WI38 (cell line): ENCODE measurements around the gene ATXN7L3.
"Not testable (repeated sequence)": the region's sequence is repeated elsewhere in the genome, so short reads cannot be mapped to it uniquely, and the experiment has no call there.

Source experiments
- H3K4me3 ChIP-seq: 2 replicates; pipeline ENCODE4 v1.5.1; 2011; ENCODE audit warnings: low read depth, mild to moderate bottlenecking, control low read depth, low read length
- TF ChIP-seq, protein P1 (sequence below): IDR thresholded peaks from 2 replicates; pipeline ENCODE4 v1.5.1; 2012; ENCODE audit warnings: low read depth, mild to moderate bottlenecking, control low read depth, low read length

Gene ATXN7L3, protein sequence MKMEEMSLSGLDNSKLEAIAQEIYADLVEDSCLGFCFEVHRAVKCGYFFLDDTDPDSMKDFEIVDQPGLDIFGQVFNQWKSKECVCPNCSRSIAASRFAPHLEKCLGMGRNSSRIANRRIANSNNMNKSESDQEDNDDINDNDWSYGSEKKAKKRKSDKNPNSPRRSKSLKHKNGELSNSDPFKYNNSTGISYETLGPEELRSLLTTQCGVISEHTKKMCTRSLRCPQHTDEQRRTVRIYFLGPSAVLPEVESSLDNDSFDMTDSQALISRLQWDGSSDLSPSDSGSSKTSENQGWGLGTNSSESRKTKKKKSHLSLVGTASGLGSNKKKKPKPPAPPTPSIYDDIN

DNA sequence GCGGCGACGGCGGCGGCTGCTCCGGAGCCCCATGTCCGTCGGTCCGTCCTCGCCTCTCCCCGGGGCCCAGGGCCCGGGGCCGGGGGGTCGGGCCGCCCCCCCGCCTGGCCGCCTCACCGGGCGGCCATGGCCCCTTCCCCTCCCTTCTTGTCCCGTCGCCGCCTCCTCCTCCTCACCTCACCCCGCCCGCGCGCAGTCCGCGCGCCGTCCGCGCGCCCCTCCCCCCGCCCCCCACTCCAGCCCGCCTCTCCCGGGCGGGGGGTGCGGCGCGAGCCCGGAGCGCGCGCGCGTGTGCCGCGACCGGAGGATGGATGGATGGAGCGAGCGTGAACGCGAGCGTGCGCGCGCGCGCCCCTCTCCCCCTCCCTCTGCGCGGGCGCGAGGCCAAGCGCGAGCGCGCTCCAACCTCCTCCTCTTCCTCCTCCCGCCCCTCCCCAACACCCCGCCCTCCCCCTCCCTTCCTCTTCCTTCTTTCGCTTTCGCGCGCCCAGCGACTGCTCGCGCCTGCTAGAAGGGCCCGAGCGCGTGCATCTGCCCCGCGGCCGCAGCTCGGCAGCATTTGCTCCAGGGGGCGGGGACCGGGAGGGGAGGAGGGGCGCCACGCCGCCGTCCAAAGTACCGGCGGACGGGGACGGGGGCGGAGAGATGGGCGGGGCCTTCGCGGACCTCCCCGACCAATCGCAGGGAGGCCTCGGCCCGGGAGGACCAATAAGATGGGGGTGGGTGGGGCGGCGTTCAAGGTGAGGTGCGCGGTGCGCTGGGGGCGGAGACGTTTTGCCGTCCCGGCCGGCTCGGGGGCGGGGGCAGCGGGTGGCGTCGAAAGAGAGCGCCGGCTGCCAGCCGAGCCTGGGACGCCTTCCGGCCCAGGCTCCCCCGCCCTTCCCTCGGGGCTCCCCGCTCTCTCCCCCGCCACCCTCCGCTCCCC, at the start of gene ATXN7L3:
Gene ATXN7L3 (minus strand): TSS at position 332 of the 925 bp plus-strand sequence. CDS start 1,814 bp downstream, outside the sequence.
- TF ChIP-seq, protein P1, sequence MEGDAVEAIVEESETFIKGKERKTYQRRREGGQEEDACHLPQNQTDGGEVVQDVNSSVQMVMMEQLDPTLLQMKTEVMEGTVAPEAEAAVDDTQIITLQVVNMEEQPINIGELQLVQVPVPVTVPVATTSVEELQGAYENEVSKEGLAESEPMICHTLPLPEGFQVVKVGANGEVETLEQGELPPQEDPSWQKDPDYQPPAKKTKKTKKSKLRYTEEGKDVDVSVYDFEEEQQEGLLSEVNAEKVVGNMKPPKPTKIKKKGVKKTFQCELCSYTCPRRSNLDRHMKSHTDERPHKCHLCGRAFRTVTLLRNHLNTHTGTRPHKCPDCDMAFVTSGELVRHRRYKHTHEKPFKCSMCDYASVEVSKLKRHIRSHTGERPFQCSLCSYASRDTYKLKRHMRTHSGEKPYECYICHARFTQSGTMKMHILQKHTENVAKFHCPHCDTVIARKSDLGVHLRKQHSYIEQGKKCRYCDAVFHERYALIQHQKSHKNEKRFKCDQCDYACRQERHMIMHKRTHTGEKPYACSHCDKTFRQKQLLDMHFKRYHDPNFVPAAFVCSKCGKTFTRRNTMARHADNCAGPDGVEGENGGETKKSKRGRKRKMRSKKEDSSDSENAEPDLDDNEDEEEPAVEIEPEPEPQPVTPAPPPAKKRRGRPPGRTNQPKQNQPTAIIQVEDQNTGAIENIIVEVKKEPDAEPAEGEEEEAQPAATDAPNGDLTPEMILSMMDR, result no peak
- peak within 1 kb of the TSS; percentile 86 for H3K4me3 ChIP-seq

DNA sequence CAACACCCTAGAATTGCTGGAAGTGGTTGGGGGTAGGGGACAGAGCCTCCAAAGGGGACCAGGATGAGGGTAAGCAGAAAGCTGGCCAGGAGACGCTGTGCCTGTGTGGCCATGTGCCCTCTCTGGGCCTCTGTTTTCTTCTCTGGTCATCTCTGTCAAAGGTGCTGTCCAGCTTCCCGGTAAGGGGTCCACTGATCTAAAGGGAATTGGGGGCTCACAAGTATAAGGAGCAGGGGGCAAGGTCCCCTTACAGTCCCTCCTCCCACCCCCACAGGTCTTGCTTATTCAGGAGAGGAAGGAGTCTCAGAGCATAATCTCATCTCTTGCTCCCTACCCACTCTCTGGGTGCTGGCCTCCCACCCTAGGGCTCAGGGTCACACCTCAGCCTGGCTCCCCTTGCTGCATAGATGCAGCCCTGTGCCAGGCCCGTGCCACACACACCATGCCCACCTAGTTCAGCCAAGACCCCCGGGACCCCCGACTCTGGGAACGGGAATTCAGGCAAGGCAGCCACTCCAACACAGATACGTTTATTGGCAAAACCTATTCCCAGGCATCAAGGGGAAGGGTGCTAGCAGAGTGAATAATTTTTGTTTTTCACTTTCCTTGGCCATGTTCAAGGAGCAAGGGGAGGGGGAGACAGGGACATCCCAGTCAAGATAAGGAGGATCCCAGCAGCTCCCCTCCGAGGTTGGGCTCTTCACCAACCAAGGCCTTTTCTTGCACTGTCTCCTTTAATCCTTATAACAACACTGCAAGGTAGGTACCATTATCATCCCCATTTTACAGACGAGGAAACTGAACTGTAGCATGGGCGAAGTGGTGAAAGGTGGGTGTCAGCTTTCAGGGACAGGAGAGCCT, 48.4 kb upstream of the ATXN7L3 start:
- no peak overlapping the region for H3K4me3 ChIP-seq
- TF ChIP-seq, protein P1, result no peak

DNA sequence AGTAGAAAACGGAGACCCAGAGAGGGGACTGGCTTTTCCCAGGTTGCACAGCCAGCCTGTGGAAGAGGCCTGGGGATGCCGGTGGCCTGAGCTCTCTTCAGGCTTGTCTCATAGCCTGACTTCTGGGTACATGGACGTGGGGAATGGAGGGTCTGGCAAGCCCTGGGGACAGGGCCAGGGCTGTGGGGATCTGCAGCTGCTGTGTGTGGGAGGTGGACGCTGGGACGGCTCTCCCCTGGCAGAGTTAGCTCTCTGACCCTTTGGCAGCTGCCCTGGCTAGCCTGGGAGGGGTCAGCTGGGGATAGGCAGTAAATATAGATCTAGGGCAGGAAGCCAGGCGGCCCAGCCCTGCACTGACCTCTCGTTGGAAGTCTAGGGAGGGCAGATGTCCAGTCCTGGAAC, 47.8 kb upstream of the ATXN7L3 start:
- H3K4me3 ChIP-seq, result no peak overlapping the region
- TF ChIP-seq, protein P1, result no peak

DNA sequence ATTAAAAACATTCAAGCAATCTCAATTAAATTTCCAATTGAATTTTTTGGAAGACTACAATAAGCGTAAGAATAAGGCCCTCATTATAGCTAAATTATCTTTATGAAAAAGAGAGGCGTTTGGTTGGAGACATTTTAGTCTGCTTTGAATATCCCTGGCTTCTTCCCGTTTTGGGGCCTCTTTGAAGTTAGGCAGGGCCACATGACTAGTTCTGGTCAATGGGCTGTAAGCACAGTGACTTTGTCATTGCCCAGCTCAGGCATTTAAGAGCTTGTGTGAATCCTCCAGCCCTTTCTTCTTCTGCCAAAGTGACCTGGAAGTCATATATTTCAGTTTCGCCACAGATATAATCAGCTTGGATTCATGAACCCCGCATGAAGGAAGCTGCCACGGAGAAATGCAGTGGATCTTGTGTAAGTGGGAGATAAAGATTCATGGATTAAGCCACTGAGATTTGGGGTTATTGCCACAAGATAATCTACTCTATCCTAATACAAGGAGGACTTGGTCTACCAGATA, 41.5 kb upstream of the ATXN7L3 start:
- TF ChIP-seq, protein P1, result no peak
- no peak overlapping the region for H3K4me3 ChIP-seq

DNA sequence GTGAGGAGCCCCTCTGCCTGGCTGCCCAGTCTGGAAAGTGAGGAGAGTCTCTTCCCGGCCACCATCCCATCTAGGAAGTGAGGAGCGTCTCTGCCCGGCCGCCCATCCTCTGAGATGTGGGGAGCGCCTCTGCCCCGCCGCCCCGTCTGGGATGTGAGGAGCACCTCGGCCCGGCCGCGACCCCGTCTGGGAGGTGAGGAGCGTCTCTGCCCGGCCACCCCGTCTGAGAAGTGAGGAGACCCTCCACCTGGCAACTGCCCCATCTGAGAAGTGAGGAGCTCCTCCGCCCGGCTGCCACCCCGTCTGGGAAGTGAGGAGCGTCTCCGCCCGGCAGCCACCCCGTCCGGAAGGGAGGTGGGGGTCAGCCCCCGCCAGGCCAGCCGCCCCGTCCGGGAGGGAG, 38.2 kb upstream of the ATXN7L3 start:
- H3K4me3 ChIP-seq, result not testable (repeated sequence)

DNA sequence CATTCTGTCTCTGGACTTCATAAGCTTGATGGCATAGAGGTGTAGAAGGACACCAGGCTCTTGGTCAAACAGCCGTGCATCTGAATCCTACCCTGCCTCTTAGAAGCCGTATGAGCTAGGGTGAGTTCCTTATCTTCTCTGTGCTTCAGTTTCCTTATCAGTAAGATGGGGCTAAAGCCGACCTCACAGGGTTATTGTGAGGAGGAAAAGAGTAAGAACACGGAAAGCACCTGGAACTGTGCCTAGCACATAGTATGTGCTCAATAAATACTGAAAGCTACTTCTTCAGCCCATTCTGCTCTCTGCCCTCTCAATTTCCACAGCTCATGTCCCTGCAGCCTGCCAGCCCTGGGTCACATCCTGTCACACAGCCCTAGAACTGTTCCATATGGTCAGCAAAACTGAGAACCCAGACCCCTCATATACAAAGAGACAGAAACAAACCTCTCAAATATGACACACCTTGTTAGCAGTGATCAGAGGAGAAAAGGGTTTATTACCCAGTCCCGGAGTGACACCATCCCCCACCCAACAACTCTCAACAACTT, 36.8 kb upstream of the ATXN7L3 start:
- no peak overlapping the region for H3K4me3 ChIP-seq
- TF ChIP-seq, protein P1, result no peak

DNA sequence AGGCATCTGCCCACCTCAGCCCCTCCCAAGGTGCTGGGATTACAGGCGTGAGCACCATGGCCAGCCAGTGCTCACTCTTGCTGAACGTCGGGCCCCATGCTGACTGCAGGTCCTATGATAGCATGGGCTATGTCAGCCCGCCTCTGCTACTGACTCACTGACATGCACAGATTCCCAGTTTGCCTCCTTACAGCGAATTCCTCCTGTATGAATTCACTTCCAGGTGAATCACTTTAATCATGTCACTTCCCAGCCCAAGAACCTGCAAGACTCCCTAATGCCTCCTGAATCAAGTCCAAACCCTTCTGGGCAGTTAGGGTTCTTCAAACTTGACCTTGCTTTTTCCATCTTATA, 35.9 kb upstream of the ATXN7L3 start:
- TF ChIP-seq, protein P1, result no peak
- no peak overlapping the region for H3K4me3 ChIP-seq
